ENCODE results near the gene TCP11L2.

- no peak for TF ChIP-seq TAF1 (IDR thresholded peaks at IDR 0.05; ENCODE audit: low read depth, low read length)
- TF ChIP-seq ZNF274 (IDR thresholded peaks at IDR 0.05; ENCODE audit: borderline replicate concordance, extremely low read depth, low read length): no peak
- TF ChIP-seq EP300 (IDR thresholded peaks at IDR 0.05; ENCODE audit: borderline replicate concordance in 1 of 2, low read depth in 2 of 2, low read length in 2 of 2): no peak
- no peak for TF ChIP-seq CTCF (IDR thresholded peaks at IDR 0.05; ENCODE audit: control extremely low read depth in 1 of 3, insufficient read depth in 1 of 3, low read depth in 1 of 3, low read length in 3 of 3)
- no peak for TF ChIP-seq EZH2 (IDR thresholded peaks at IDR 0.05; ENCODE audit: low read depth, low read length, severe bottlenecking)
- TF ChIP-seq KDM1A (IDR thresholded peaks at IDR 0.05; ENCODE audit: borderline replicate concordance, low read length): no peak
- no peak for TF ChIP-seq TBP (IDR thresholded peaks at IDR 0.05; ENCODE audit: low read depth, low read length)
- no peak for TF ChIP-seq GABPA (IDR thresholded peaks at IDR 0.05; ENCODE audit: borderline replicate concordance, insufficient read depth, low read length)
- no peak for TF ChIP-seq RBBP5 (IDR thresholded peaks at IDR 0.05; ENCODE audit: borderline replicate concordance, low read depth, low read length)
- no peak for TF ChIP-seq POLR2AphosphoS5 (IDR thresholded peaks at IDR 0.05; ENCODE audit: low read depth, low read length)
- TF ChIP-seq SIN3A (conservative IDR thresholded peaks at IDR 0.05 in 1 of 2, IDR thresholded peaks at IDR 0.05 in 1 of 2; ENCODE audit: low read depth in 1 of 2, low read length in 2 of 2): no peak
Observed at GRCh38 chr12:106290666-106291065, 11.9 kb upstream of the TCP11L2 start.
